Cardiac muscle cell (in vitro differentiated cells and primary cell): ENCODE data around the gene PGRMC1. TPM values are rescaled to one million over a fixed set of nuclear protein-coding genes. Genes with fewer than 3 reads are reported as not detected.

Experiments
- DNase-seq, 2 donors: peaks; one replicate each; pipeline versions ENCODE4 v3.0.0 to v3.0.0-alpha.2; 2010 to 2017; ENCODE audit warnings: low read depth in 1 of 2, low spot score in 1 of 2
- H3K27ac ChIP-seq: fragments of 200-600 bp; sonication (generic); 2 replicates; pipeline ENCODE4 v1.5.1; 2016
- H3K27me3 ChIP-seq: fragments of 200-600 bp; sonication (generic); 2 replicates; pipeline ENCODE4 v1.6.0; 2016; ENCODE audit warnings: control low read depth
- H3K36me3 ChIP-seq: fragments of 200-600 bp; sonication (generic); 2 replicates; pipeline ENCODE4 v1.5.1; 2016; ENCODE audit warnings: control low read depth
- H3K4me1 ChIP-seq: fragments of 200-600 bp; sonication (generic); 2 replicates; pipeline ENCODE4 v1.8.1; 2017; ENCODE audit warnings: low read depth, mild to moderate bottlenecking, mixed run types
- H3K4me3 ChIP-seq: fragments of 200-600 bp; sonication (generic); 2 replicates; pipeline ENCODE4 v1.5.1; 2016; ENCODE audit warnings: mild to moderate bottlenecking
- H3K9me3 ChIP-seq: fragments of 200-600 bp; sonication (generic); 2 replicates; pipeline ENCODE4 v1.5.1; 2017; ENCODE audit warnings: low read depth, mild to moderate bottlenecking, control low read depth
- polyA plus RNA-seq: library from polyadenylated mRNA; unstranded; fragments of >200 nt; fragmentation: Nextera tagmentation; extraction: Ambion mirVana; gene quantifications from 2 replicates; pipeline ENCODE4 v1.2.1, GENCODE V29; 2016
- total RNA-seq: library from RNA; depleted of rRNA; stranded (reverse); fragments of >200 nt; gene quantifications from 2 replicates; pipeline ENCODE4 v1.2.3, GENCODE V29; 2016
- TF ChIP-seq, protein P1 (sequence below): IDR thresholded peaks from 2 replicates; pipeline ENCODE4 v1.5.1; 2012; ENCODE audit warnings: low read depth, mild to moderate bottlenecking, low read length

The PGRMC1 gene
- total and polyA plus RNA-seq, 2 experiments from 2014 or later: 121 to 156 TPM

DNA sequence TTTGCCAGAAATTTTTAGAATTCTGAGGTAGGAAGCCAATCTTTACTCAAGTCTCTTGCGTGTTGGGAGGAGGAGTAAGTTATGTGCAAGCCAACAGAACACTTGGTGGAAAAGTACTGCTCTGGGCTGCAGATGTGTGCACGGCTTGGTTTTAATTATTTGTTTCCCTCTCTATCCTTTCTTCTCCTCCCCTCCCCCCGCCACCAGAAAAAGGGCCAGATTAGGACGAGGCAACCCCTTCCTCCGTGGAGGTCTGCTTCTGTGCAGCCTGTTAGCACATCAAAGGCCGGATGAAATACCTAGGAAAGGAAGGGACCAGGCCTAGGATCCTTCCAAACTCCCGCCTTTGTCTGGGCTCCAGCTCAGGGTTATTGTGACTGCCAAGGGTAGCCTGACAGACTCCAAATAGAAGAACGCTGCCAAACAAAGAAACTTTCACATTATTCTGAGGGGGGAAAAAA is 1.0 kb upstream of the PGRMC1 start:
- TF ChIP-seq, protein P1, sequence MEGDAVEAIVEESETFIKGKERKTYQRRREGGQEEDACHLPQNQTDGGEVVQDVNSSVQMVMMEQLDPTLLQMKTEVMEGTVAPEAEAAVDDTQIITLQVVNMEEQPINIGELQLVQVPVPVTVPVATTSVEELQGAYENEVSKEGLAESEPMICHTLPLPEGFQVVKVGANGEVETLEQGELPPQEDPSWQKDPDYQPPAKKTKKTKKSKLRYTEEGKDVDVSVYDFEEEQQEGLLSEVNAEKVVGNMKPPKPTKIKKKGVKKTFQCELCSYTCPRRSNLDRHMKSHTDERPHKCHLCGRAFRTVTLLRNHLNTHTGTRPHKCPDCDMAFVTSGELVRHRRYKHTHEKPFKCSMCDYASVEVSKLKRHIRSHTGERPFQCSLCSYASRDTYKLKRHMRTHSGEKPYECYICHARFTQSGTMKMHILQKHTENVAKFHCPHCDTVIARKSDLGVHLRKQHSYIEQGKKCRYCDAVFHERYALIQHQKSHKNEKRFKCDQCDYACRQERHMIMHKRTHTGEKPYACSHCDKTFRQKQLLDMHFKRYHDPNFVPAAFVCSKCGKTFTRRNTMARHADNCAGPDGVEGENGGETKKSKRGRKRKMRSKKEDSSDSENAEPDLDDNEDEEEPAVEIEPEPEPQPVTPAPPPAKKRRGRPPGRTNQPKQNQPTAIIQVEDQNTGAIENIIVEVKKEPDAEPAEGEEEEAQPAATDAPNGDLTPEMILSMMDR: no peak
- no peaks in the 10 kb centered on the region for H3K4me1 ChIP-seq
- H3K36me3 ChIP-seq: no peaks in the 10 kb centered on the region
- no peak overlapping the region for H3K4me3 ChIP-seq
- DNase-seq: peak; percentile 5 to 41
- H3K27ac ChIP-seq: peak overlapping the region; percentile 64
- H3K27me3 ChIP-seq: no peaks in the 10 kb centered on the region
- H3K9me3 ChIP-seq: peaks cover 3% of the 10 kb centered on the region

DNA sequence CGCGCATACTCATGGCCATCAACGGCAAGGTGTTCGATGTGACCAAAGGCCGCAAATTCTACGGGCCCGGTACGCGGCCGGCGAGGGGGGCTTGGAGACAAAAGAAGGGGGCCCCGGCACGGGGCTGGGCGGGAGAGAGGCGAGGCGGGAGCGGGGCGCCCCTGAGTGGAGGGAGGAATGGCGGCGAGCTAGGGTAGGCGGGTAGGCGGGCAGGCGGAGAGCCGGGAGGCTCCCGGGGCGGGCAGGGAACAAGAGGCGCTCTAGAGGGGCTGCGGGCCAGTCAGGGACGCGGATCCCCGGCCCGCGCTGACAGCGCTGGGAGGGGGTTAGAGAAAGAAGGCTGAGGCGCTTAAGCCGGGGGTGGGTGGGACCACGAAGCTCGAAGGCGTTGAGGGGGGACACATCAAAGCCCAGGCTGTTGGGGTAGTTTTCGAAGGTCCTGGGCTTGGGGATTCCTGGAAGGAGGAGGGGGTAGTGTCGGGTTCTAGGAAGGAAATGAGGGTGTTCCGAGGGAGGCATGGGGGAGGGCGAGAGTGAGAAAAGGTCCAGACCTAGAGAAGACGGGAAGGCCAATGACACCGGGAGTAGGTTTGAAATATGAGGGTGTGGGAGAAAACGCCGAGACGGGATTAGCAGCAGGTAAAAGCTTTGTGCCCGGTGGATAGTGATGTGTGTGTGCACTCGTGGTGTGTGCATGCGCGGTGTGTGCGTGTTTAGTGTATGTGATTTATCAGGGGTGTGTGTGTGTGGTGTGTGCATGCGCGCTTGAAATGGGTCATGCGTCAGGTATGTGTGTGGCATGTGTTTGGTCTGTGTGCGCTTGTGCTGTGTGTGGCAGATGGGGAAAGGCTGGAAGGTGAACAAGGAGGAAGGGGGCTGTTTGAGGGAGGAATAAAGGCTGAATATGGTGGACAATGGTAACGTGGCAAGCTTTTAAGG is 807 bp downstream of the PGRMC1 start:
- no peaks in the 10 kb centered on the region for H3K27me3 ChIP-seq
- H3K4me3 ChIP-seq: peak overlapping the region; percentile 96
- H3K36me3 ChIP-seq: peaks cover 3% of the 10 kb centered on the region
- peak; percentile 46 to 59 for DNase-seq
- no peaks in the 10 kb centered on the region for H3K4me1 ChIP-seq
- TF ChIP-seq, protein P1: no peak
- peaks cover 3% of the 10 kb centered on the region for H3K9me3 ChIP-seq
- H3K27ac ChIP-seq: peak overlapping the region; percentile 86

DNA sequence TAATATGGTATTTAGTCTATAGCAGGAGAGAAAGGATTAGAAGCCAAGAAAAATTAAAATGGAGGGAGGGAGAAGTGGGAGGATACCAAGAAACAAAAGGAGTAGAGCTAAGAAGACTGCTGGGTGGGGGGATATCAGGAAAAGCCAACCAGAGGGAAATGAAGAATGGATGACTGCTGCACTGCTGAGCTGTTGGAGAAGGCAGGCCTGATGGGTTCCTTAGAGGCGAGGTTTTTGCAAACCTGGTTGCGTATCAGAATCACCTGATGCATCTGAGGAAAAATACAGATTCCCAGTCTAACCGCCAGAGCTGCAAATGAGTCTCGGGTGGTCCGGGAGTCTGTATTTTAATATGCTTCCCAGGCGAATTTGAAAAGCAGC is 1.5 kb downstream of the PGRMC1 start:
- Histone ChIP-seq H3K9me3 (peaks cover 3% of the 10 kb centered on the region), H3K27ac (no peak overlapping the region), H3K36me3 (peaks cover 3% of the 10 kb centered on the region), H3K4me1 (no peaks in the 10 kb centered on the region), H3K27me3 (no peaks in the 10 kb centered on the region), H3K4me3 (peak overlapping the region; percentile 96)
- peak in 1 of 2 donors; percentile 0 for DNase-seq
- TF ChIP-seq, protein P1: no peak

DNA sequence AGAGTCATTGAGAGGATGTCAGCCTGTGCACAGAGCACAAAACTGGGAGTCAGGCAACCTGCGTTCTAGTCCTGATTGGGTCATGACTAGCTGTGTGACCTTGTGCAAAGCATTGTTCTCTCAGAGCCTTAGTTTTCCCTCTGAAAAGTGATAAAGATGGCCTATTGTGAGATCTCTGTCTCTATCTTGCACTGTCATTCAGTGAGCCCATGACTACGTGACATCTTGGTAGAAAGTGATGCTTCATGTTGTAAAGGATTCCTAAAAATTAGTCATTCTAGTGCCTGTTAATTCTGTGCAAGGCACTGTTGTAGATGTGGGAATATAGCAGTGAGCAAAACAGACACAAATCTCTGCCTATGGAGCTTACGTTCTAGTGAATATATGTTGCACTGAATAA is 2.5 kb downstream of the PGRMC1 start:
- H3K4me3 ChIP-seq: peak overlapping the region; percentile 96
- peak in 1 of 2 donors; percentile 3 for DNase-seq
- H3K27ac ChIP-seq: no peak overlapping the region
- peaks cover 3% of the 10 kb centered on the region for H3K9me3 ChIP-seq
- H3K36me3 ChIP-seq: peaks cover 3% of the 10 kb centered on the region
- H3K27me3 ChIP-seq: no peaks in the 10 kb centered on the region
- TF ChIP-seq, protein P1: no peak
- no peaks in the 10 kb centered on the region for H3K4me1 ChIP-seq

DNA sequence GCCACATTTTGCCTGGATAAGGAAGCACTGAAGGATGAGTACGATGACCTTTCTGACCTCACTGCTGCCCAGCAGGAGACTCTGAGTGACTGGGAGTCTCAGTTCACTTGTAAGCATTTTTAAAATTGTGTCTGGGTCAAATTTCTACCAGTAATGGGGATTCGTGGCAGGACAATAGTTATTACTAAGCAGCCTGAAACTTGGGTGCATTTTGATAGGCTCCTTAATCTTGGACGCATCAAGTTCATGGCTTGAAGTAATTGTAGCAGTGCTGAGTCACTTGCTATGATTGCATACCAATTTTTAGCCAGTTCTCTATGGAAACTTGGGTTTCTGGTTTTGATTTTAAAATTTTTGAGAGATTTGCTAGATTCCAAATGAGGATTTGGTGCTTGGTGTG is 4.3 kb downstream of the PGRMC1 start:
- H3K36me3 ChIP-seq: peaks cover 3% of the 10 kb centered on the region
- no peak overlapping the region for H3K27ac ChIP-seq
- H3K9me3 ChIP-seq: peaks cover 3% of the 10 kb centered on the region
- H3K4me1 ChIP-seq: no peaks in the 10 kb centered on the region
- no peak overlapping the region for H3K4me3 ChIP-seq
- no peaks in the 10 kb centered on the region for H3K27me3 ChIP-seq
- DNase-seq: peak in 1 of 2 donors; percentile 46
- TF ChIP-seq, protein P1: no peak
